Measurements from ENCODE around the gene NEU3.
"Not testable (repeated sequence)": the region's sequence is repeated elsewhere in the genome, so short reads cannot be mapped to it uniquely, and the experiment has no call there.

Gene NEU3

DNA sequence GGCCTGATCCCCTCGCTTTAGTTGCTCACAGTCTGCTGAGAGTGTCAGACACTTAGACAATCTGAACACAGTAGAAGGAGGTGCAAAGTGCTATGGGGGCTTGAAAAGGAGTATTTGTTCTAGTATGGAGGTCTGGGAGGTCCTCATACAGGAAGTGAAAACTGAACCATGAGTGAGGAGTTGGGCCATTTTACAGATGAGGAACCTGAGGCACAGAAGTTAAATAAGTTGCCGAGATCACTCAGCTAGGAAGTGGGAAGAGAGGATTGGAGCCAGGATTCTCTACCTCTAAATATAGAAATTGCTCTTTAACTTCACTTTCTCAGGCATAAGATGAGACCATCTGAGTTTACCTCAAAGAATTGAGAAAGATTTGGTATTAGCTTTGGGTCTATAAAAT lies 4.0 kb upstream of the NEU3 start:
- Histone ChIP-seq H3K4me3 (ENCODE audit: extremely low read depth, insufficient read depth, low read length, poor library complexity, severe bottlenecking) (no peak overlapping the region), H3K9me3 (ENCODE audit: control insufficient read depth, low read length) (no peaks in the 10 kb centered on the region), H3K27ac (ENCODE audit: low read depth, low read length, severe bottlenecking) (no peak overlapping the region), H3K36me3 (ENCODE audit: control insufficient read depth, insufficient read depth, low read length) (peaks cover 10% of the 10 kb centered on the region), H3K4me1 (ENCODE audit: control insufficient read depth, insufficient read depth, low read length, poor library complexity, severe bottlenecking) (no peaks in the 10 kb centered on the region)
- WGBS, 2 experiments (ENCODE audit: insufficient coverage in 2 of 2): 90 to 100% methylated on average over 1 to 2 of the region's 2 CpGs

- peak overlapping the region; percentile 74 for H3K4me3 ChIP-seq (ENCODE audit: extremely low read depth, insufficient read depth, low read length, poor library complexity, severe bottlenecking)
- no peaks in the 10 kb centered on the region for H3K4me1 ChIP-seq (ENCODE audit: control insufficient read depth, insufficient read depth, low read length, poor library complexity, severe bottlenecking)
- H3K9me3 ChIP-seq (ENCODE audit: control insufficient read depth, low read length): no peaks in the 10 kb centered on the region
- WGBS, 2 experiments (ENCODE audit: insufficient coverage in 2 of 2): 5 to 21% methylated on average over 4 to 6 of the region's 8 CpGs
- H3K27ac ChIP-seq (ENCODE audit: low read depth, low read length, severe bottlenecking): peak overlapping the region; percentile 59
- peaks cover 2% of the 10 kb centered on the region for H3K36me3 ChIP-seq (ENCODE audit: control insufficient read depth, insufficient read depth, low read length)
Measured at GRCh38 chr11:74989260-74989638, 516 bp downstream of the NEU3 start.

- not testable (repeated sequence) for H3K9me3 ChIP-seq (ENCODE audit: control insufficient read depth, low read length); H3K27ac ChIP-seq (ENCODE audit: low read depth, low read length, severe bottlenecking); H3K4me1 ChIP-seq (ENCODE audit: control insufficient read depth, insufficient read depth, low read length, poor library complexity, severe bottlenecking); H3K4me3 ChIP-seq (ENCODE audit: extremely low read depth, insufficient read depth, low read length, poor library complexity, severe bottlenecking)
- H3K36me3 ChIP-seq (ENCODE audit: control insufficient read depth, insufficient read depth, low read length): peaks cover 11% of the 10 kb centered on the region
- WGBS, 2 experiments (ENCODE audit: insufficient coverage in 2 of 2): 93 to 100% methylated on average over 3 to 4 of the region's 4 CpGs
Measured at GRCh38 chr11:74990150-74990549, 1.4 kb downstream of the NEU3 start.

GRCh38 chr11:74990941-74991340 lies 2.2 kb downstream of the NEU3 start:
- Histone ChIP-seq H3K4me1 (ENCODE audit: control insufficient read depth, insufficient read depth, low read length, poor library complexity, severe bottlenecking) (no peaks in the 10 kb centered on the region), H3K36me3 (ENCODE audit: control insufficient read depth, insufficient read depth, low read length) (peaks cover 16% of the 10 kb centered on the region), H3K27ac (ENCODE audit: low read depth, low read length, severe bottlenecking) (no peak overlapping the region), H3K9me3 (ENCODE audit: control insufficient read depth, low read length) (no peaks in the 10 kb centered on the region), H3K4me3 (ENCODE audit: extremely low read depth, insufficient read depth, low read length, poor library complexity, severe bottlenecking) (no peak overlapping the region)
- WGBS, 2 experiments (ENCODE audit: insufficient coverage in 2 of 2): no CpG with 5 or more reads among the region's 1 CpG

- H3K27ac ChIP-seq (ENCODE audit: low read depth, low read length, severe bottlenecking): no peak overlapping the region
Measured at GRCh38 chr11:74992852-74993251, 4.1 kb downstream of the NEU3 start.

GRCh38 chr11:75000975-75001354 lies 12.2 kb downstream of the NEU3 start:
- no peaks in the 10 kb centered on the region for H3K9me3 ChIP-seq (ENCODE audit: control insufficient read depth, low read length)
- H3K36me3 ChIP-seq (ENCODE audit: control insufficient read depth, insufficient read depth, low read length): peaks cover 23% of the 10 kb centered on the region
- WGBS, 2 experiments (ENCODE audit: insufficient coverage in 2 of 2): no CpG with 5 or more reads among the region's 3 CpGs
- no peak overlapping the region for H3K4me3 ChIP-seq (ENCODE audit: extremely low read depth, insufficient read depth, low read length, poor library complexity, severe bottlenecking)
- no peak overlapping the region for H3K27ac ChIP-seq (ENCODE audit: low read depth, low read length, severe bottlenecking)
- H3K4me1 ChIP-seq (ENCODE audit: control insufficient read depth, insufficient read depth, low read length, poor library complexity, severe bottlenecking): no peaks in the 10 kb centered on the region

More at GRCh38 chr11:74992852-74993251, 4.1 kb downstream of the NEU3 start:
- 90 to 98% methylated on average over 3 to 4 of the region's 5 CpGs for WGBS, 2 experiments (ENCODE audit: insufficient coverage in 2 of 2)
- Histone ChIP-seq H3K4me1 (ENCODE audit: control insufficient read depth, insufficient read depth, low read length, poor library complexity, severe bottlenecking) (no peaks in the 10 kb centered on the region), H3K9me3 (ENCODE audit: control insufficient read depth, low read length) (no peaks in the 10 kb centered on the region), H3K36me3 (ENCODE audit: control insufficient read depth, insufficient read depth, low read length) (peaks cover 28% of the 10 kb centered on the region), H3K4me3 (ENCODE audit: extremely low read depth, insufficient read depth, low read length, poor library complexity, severe bottlenecking) (no peak overlapping the region)

GRCh38 chr11:75001686-75002085 lies 13.0 kb downstream of the NEU3 start:
- Histone ChIP-seq H3K27ac (ENCODE audit: low read depth, low read length, severe bottlenecking) (no peak overlapping the region), H3K9me3 (ENCODE audit: control insufficient read depth, low read length) (no peaks in the 10 kb centered on the region), H3K36me3 (ENCODE audit: control insufficient read depth, insufficient read depth, low read length) (peaks cover 26% of the 10 kb centered on the region), H3K4me3 (ENCODE audit: extremely low read depth, insufficient read depth, low read length, poor library complexity, severe bottlenecking) (no peak overlapping the region), H3K4me1 (ENCODE audit: control insufficient read depth, insufficient read depth, low read length, poor library complexity, severe bottlenecking) (no peaks in the 10 kb centered on the region)
- 90 to 100% methylated on average over 2 to 3 of the region's 3 CpGs for WGBS, 2 experiments (ENCODE audit: insufficient coverage in 2 of 2)

GRCh38 chr11:75002516-75002915 lies 13.8 kb downstream of the NEU3 start:
- Histone ChIP-seq H3K27ac (ENCODE audit: low read depth, low read length, severe bottlenecking) (no peak overlapping the region), H3K4me1 (ENCODE audit: control insufficient read depth, insufficient read depth, low read length, poor library complexity, severe bottlenecking) (no peaks in the 10 kb centered on the region), H3K36me3 (ENCODE audit: control insufficient read depth, insufficient read depth, low read length) (peaks cover 24% of the 10 kb centered on the region), H3K9me3 (ENCODE audit: control insufficient read depth, low read length) (no peaks in the 10 kb centered on the region), H3K4me3 (ENCODE audit: extremely low read depth, insufficient read depth, low read length, poor library complexity, severe bottlenecking) (no peak overlapping the region)
- no CpG with 5 or more reads among the region's 1 CpG for WGBS, 2 experiments (ENCODE audit: insufficient coverage in 2 of 2)

- Histone ChIP-seq H3K36me3 (ENCODE audit: control insufficient read depth, insufficient read depth, low read length) (peaks cover 35% of the 10 kb centered on the region), H3K9me3 (ENCODE audit: control insufficient read depth, low read length) (no peaks in the 10 kb centered on the region), H3K4me3 (ENCODE audit: extremely low read depth, insufficient read depth, low read length, poor library complexity, severe bottlenecking) (no peak overlapping the region), H3K27ac (ENCODE audit: low read depth, low read length, severe bottlenecking) (no peak overlapping the region), H3K4me1 (ENCODE audit: control insufficient read depth, insufficient read depth, low read length, poor library complexity, severe bottlenecking) (no peaks in the 10 kb centered on the region)
- 89 to 100% methylated on average over 1 of the region's 1 CpG for WGBS, 2 experiments (ENCODE audit: insufficient coverage in 2 of 2)
Measured at GRCh38 chr11:75004215-75004614, 15.5 kb downstream of the NEU3 start.

DNA sequence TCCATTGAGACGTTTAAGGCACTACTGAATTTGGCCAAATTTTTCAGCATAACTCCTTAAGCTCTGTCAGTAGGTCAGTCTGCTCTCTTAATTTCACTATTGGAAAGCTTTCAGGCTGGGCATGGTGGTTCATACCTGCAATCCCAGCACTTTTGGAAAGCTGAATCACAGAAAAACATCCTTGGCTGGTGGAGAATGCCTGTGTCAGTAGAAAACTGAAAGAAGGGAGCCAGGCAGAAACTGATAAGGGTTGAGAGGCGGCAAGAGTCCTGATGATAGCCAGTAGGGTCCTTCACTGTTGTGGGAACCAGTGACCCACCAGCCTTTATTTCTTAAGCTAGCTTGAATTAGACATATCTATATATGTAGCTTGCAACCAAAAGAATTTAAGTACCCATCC lies 22.6 kb downstream of the NEU3 start:
- Histone ChIP-seq H3K4me3 (ENCODE audit: extremely low read depth, insufficient read depth, low read length, poor library complexity, severe bottlenecking) (no peak overlapping the region), H3K27ac (ENCODE audit: low read depth, low read length, severe bottlenecking) (peak overlapping the region; percentile 29), H3K4me1 (ENCODE audit: control insufficient read depth, insufficient read depth, low read length, poor library complexity, severe bottlenecking) (peaks cover 21% of the 10 kb centered on the region), H3K36me3 (ENCODE audit: control insufficient read depth, insufficient read depth, low read length) (peaks cover 27% of the 10 kb centered on the region), H3K9me3 (ENCODE audit: control insufficient read depth, low read length) (no peaks in the 10 kb centered on the region)
- 88 to 100% methylated on average over 2 of the region's 2 CpGs for WGBS, 2 experiments (ENCODE audit: insufficient coverage in 2 of 2)

DNA sequence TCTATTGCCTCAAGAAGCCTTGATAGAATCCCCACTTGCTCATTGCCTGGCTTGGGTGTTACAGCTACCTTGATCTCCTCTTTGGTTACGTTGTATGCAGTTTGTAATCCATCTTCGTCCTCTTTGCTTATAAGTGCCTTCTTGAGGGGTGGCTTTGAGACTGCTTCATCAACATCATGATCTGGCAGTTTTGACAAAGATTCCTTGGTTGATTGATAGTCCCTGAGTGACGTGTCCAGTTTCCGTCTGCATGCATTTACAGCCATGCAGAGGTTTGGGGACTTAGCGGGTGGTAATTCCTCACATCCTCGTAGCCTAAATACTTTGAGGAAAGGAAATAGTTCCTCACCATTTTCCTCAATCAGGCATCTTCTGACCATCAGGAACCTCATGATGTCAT lies 23.1 kb downstream of the NEU3 start:
- 89 to 100% methylated on average over 4 to 6 of the region's 6 CpGs for WGBS, 2 experiments (ENCODE audit: insufficient coverage in 2 of 2)
- H3K4me1 ChIP-seq (ENCODE audit: control insufficient read depth, insufficient read depth, low read length, poor library complexity, severe bottlenecking): peaks cover 21% of the 10 kb centered on the region
- H3K36me3 ChIP-seq (ENCODE audit: control insufficient read depth, insufficient read depth, low read length): peaks cover 23% of the 10 kb centered on the region
- H3K9me3 ChIP-seq (ENCODE audit: control insufficient read depth, low read length): no peaks in the 10 kb centered on the region
- H3K4me3 ChIP-seq (ENCODE audit: extremely low read depth, insufficient read depth, low read length, poor library complexity, severe bottlenecking): no peak overlapping the region
- H3K27ac ChIP-seq (ENCODE audit: low read depth, low read length, severe bottlenecking): no peak overlapping the region

GRCh38 chr11:75013051-75013450 lies 24.3 kb downstream of the NEU3 start:
- Histone ChIP-seq H3K27ac (ENCODE audit: low read depth, low read length, severe bottlenecking) (peak overlapping the region; percentile 47), H3K4me1 (ENCODE audit: control insufficient read depth, insufficient read depth, low read length, poor library complexity, severe bottlenecking) (peaks cover 21% of the 10 kb centered on the region)

More at GRCh38 chr11:75013051-75013450, 24.3 kb downstream of the NEU3 start:
- Histone ChIP-seq H3K4me3 (ENCODE audit: extremely low read depth, insufficient read depth, low read length, poor library complexity, severe bottlenecking) (no peak overlapping the region), H3K36me3 (ENCODE audit: control insufficient read depth, insufficient read depth, low read length) (peaks cover 15% of the 10 kb centered on the region), H3K9me3 (ENCODE audit: control insufficient read depth, low read length) (peaks cover under 1% of the 10 kb centered on the region)

Measured in mesodermal cell (in vitro differentiated cells).